Muscle layer of colon (tissue), 2 donors: ENCODE results near the gene SLC16A7.

ENCODE experiments used
- H3K27ac ChIP-seq: one replicate; pipeline ENCODE4 v1.7.0; 2013; ENCODE audit warnings: low read depth, mild to moderate bottlenecking, low read length, moderate library complexity
- H3K27me3 ChIP-seq, 2 donors: one replicate each; pipeline ENCODE4 v1.7.0; 2013; ENCODE audit warnings: low read length in 2 of 2, mild to moderate bottlenecking in 2 of 2; ENCODE audit not compliant: insufficient read depth in 2 of 2, control insufficient read depth in 1 of 2
- H3K36me3 ChIP-seq: one replicate; pipeline ENCODE4 v1.7.0; 2013; ENCODE audit warnings: mild to moderate bottlenecking, low read length; ENCODE audit not compliant: insufficient read depth
- H3K4me1 ChIP-seq: one replicate; pipeline ENCODE4 v1.7.0; 2013; ENCODE audit warnings: mild to moderate bottlenecking, low read length; ENCODE audit not compliant: insufficient read depth
- H3K4me3 ChIP-seq, 2 donors: one replicate each; pipeline ENCODE4 v1.7.0; 2013; ENCODE audit warnings: low read length in 2 of 2, low read depth in 1 of 2, mild to moderate bottlenecking in 1 of 2, moderate library complexity in 1 of 2
- H3K9ac ChIP-seq: one replicate; pipeline ENCODE4 v1.7.0; 2013; ENCODE audit warnings: low read length
- H3K9me3 ChIP-seq: one replicate; pipeline ENCODE4 v1.7.0; 2013; ENCODE audit warnings: mild to moderate bottlenecking, low read length
- donor health status: abdominal sarcoma.
- donor health status: Adenocarcinoma of cecum.

Gene SLC16A7

GRCh38 chr12:59716043-59716442 is 120.2 kb downstream of the SLC16A7 start:
- no peak overlapping the region for H3K4me3 ChIP-seq
- H3K27ac ChIP-seq, result no peak overlapping the region
- H3K4me1 ChIP-seq, result peaks cover 5% of the 10 kb centered on the region
- no peaks in the 10 kb centered on the region for H3K36me3 ChIP-seq
- no peak overlapping the region for H3K9ac ChIP-seq
- no peaks in the 10 kb centered on the region for H3K27me3 ChIP-seq
- no peaks in the 10 kb centered on the region for H3K9me3 ChIP-seq

DNA sequence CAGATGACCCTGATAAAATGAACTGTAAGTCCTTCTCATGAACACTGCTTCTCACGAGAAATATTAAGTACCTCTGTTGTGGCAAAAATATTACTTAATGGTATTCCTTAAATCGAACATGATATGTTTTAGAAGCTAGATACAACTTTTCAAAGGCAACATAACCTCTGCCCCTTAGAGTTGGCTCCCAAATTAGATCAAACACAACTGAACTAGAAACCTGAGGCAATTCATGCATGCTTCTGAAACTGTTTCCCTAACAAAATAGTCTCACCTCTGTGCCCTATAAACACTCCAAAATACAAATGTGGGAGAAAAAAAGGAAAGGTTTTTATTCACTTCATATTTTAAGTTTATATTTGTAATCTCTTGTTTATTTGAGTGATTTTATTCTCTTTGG is 121.6 kb downstream of the SLC16A7 start:
- peaks cover 5% of the 10 kb centered on the region for H3K4me1 ChIP-seq
- no peak overlapping the region for H3K27ac ChIP-seq
- H3K9me3 ChIP-seq, result no peaks in the 10 kb centered on the region
- no peak overlapping the region for H3K4me3 ChIP-seq
- H3K36me3 ChIP-seq, result no peaks in the 10 kb centered on the region
- no peaks in the 10 kb centered on the region for H3K27me3 ChIP-seq
- no peak overlapping the region for H3K9ac ChIP-seq

GRCh38 chr12:59719701-59720100 is 123.9 kb downstream of the SLC16A7 start:
- Histone ChIP-seq H3K9me3 (no peaks in the 10 kb centered on the region), H3K4me3 (no peak overlapping the region), H3K27ac (no peak overlapping the region), H3K27me3 (no peaks in the 10 kb centered on the region), H3K4me1 (peaks cover 5% of the 10 kb centered on the region), H3K36me3 (no peaks in the 10 kb centered on the region), H3K9ac (no peak overlapping the region)

DNA sequence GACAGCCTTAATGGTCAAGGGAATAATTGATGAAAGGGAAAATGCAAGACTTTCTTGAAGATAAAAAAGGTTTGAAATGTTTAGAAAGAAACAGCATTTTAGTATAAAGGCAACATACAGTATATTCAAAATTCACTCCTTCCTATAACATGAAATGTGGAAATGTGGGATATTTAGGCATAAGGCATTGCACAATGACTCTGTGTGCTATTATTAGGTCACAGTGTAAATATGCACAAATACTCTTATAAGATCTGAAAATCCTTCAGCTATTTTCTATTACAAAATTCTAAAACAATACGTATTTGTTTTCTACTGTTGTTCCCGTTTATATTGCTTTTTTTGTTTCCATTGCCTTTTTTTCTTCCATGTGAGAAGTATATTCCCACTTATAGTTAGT is 127.7 kb downstream of the SLC16A7 start:
- Histone ChIP-seq H3K4me3 (no peak overlapping the region), H3K27ac (no peak overlapping the region), H3K36me3 (no peaks in the 10 kb centered on the region), H3K9me3 (no peaks in the 10 kb centered on the region), H3K4me1 (no peaks in the 10 kb centered on the region), H3K27me3 (no peaks in the 10 kb centered on the region), H3K9ac (no peak overlapping the region)

GRCh38 chr12:59724011-59724695 is 128.3 kb downstream of the SLC16A7 start:
- H3K4me1 ChIP-seq, result no peaks in the 10 kb centered on the region
- no peak overlapping the region for H3K4me3 ChIP-seq
- no peak overlapping the region for H3K9ac ChIP-seq
- H3K36me3 ChIP-seq, result no peaks in the 10 kb centered on the region
- no peak overlapping the region for H3K27ac ChIP-seq
- no peaks in the 10 kb centered on the region for H3K9me3 ChIP-seq
- H3K27me3 ChIP-seq, result no peaks in the 10 kb centered on the region

DNA sequence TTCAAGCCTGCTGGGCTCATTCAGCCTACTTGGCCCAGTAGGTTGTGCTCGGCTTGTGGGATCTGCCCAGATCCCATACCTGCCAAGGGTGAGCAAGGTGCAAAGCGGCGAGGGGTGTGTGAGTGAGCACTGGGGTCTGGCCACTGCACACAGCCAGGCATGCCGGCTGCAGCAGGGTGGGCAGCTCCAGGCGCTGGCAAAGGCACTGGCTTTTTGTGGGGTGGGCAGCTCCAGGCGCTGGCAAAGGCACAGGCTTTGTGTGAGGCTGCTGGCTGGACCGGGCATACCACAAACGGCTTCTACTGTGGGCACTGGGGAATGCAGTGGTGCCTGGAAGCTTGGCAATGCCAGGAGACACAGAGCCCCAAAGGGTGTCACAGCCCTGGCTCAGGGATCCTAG is 137.4 kb downstream of the SLC16A7 start:
- Histone ChIP-seq H3K9ac (no peak overlapping the region), H3K27me3 (no peaks in the 10 kb centered on the region), H3K36me3 (no peaks in the 10 kb centered on the region), H3K4me3 (no peak overlapping the region), H3K4me1 (no peaks in the 10 kb centered on the region), H3K9me3 (no peaks in the 10 kb centered on the region), H3K27ac (no peak overlapping the region)

GRCh38 chr12:59734371-59734770 is 138.5 kb downstream of the SLC16A7 start:
- Histone ChIP-seq H3K27ac (no peak overlapping the region), H3K4me1 (no peaks in the 10 kb centered on the region), H3K27me3 (no peaks in the 10 kb centered on the region), H3K4me3 (no peak overlapping the region), H3K9ac (no peak overlapping the region), H3K36me3 (no peaks in the 10 kb centered on the region), H3K9me3 (no peaks in the 10 kb centered on the region)

GRCh38 chr12:59735231-59735630 is 139.4 kb downstream of the SLC16A7 start:
- Histone ChIP-seq H3K9ac (no peak overlapping the region), H3K36me3 (no peaks in the 10 kb centered on the region), H3K9me3 (no peaks in the 10 kb centered on the region), H3K27ac (no peak overlapping the region), H3K4me3 (no peak overlapping the region), H3K4me1 (no peaks in the 10 kb centered on the region), H3K27me3 (no peaks in the 10 kb centered on the region)

- Histone ChIP-seq H3K36me3 (no peaks in the 10 kb centered on the region), H3K9ac (no peak overlapping the region), H3K27ac (no peak overlapping the region), H3K4me1 (no peaks in the 10 kb centered on the region), H3K27me3 (no peaks in the 10 kb centered on the region), H3K4me3 (no peak overlapping the region), H3K9me3 (no peaks in the 10 kb centered on the region)
Observed at GRCh38 chr12:59736359-59736758, 140.5 kb downstream of the SLC16A7 start.

DNA sequence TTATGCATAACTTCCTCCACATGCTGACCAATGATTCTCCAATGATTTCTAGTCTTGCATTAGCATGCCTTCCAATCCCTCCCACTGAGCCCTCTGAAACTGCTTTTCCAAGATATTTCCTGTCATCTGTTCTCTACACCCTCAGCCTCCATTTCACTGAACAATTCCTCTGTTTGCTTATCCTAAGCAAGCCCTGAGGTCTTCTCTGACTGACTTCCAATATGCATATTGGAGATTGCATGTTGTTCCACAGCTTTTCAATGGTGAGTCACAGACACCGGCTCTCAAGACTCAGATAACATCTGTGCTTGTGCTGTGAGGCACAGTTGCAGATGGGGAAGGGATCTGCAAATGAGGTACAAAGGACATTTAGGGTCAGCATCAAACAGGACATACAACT is 141.0 kb downstream of the SLC16A7 start:
- Histone ChIP-seq H3K4me3 (no peak overlapping the region), H3K9ac (no peak overlapping the region), H3K27me3 (no peaks in the 10 kb centered on the region), H3K4me1 (no peaks in the 10 kb centered on the region), H3K36me3 (no peaks in the 10 kb centered on the region), H3K9me3 (no peaks in the 10 kb centered on the region), H3K27ac (no peak overlapping the region)

DNA sequence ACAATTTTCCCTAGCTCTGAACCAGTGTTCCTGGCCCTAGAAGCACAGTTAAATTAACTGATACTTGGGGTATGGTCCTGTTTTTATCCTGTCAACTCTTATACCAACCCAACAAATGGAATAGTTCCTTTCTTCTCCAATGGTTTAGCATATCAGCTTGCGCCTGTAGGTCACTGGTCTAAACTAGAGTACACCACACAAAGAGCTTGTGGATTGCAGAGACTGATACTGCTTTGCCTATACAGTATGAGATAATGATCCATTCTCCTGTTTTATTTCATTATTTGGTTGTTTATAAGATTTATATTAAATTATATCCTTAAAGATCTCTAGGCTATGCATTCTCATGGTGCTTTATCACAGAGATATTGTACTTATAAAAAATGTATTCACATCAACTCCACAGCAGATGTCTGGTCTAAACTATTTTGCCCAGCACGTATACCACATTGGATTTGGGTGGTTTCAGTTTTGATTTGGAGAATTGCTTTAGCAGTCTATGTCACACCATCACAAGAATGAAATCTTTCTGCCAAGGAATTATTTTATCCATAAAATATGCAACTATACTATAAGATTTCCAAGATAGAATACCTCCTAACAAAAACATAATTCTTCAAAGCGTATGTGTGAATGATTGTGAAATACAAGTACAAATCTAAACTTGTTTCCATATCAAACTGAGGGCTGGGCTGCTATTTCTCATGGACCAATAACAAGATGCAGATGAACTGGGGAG is 142.1 kb downstream of the SLC16A7 start:
- Histone ChIP-seq H3K4me3 (no peak overlapping the region), H3K4me1 (no peaks in the 10 kb centered on the region), H3K27ac (no peak overlapping the region), H3K36me3 (no peaks in the 10 kb centered on the region), H3K27me3 (no peaks in the 10 kb centered on the region), H3K9ac (no peak overlapping the region), H3K9me3 (no peaks in the 10 kb centered on the region)

- Histone ChIP-seq H3K9me3 (no peaks in the 10 kb centered on the region), H3K27ac (no peak overlapping the region), H3K4me3 (no peak overlapping the region), H3K27me3 (no peaks in the 10 kb centered on the region), H3K9ac (no peak overlapping the region), H3K36me3 (no peaks in the 10 kb centered on the region), H3K4me1 (no peaks in the 10 kb centered on the region)
Observed at GRCh38 chr12:59742841-59743240, 147.0 kb downstream of the SLC16A7 start.
